GM23338 (cell line): ENCODE measurements around the gene TM7SF2. TPM values are rescaled to one million over a fixed set of nuclear protein-coding genes. Genes with fewer than 3 reads are reported as not detected.

Experiments
- ATAC-seq: fragments of 200-7000 bp; cut with Tn5 transposase; 3 replicates; pipeline ENCODE4 v1.9.1; 2020
- DNase-seq: peaks from one replicate; pipeline ENCODE4 v3.0.0-alpha.2; 2015; ENCODE audit warnings: low spot score
- H2AFZ ChIP-seq: fragments of 200-600 bp; sonication (generic); 2 replicates; pipeline ENCODE4 v1.8.0; 2016; ENCODE audit warnings: antibody characterized with exemption, mild to moderate bottlenecking, moderate library complexity
- H3F3A ChIP-seq: fragments of 200-600 bp; sonication (generic); replicated peaks from 2 replicates; pipeline ENCODE4 v1.8.0; 2017; ENCODE audit warnings: antibody characterized with exemption, mixed run types, low read depth
- H3K27ac ChIP-seq: fragments of 200-600 bp; sonication (generic); 2 replicates; pipeline ENCODE4 v1.6.1; 2016; ENCODE audit warnings: low read depth
- H3K27me3 ChIP-seq: fragments of 200-600 bp; sonication (generic); 2 replicates; pipeline ENCODE4 v1.8.0; 2016; ENCODE audit warnings: mild to moderate bottlenecking, mixed run types, moderate library complexity; ENCODE audit not compliant: insufficient read depth
- H3K36me3 ChIP-seq: fragments of 200-600 bp; sonication (generic); 2 replicates; pipeline ENCODE4 v1.8.0; 2016; ENCODE audit warnings: mild to moderate bottlenecking; ENCODE audit not compliant: insufficient read depth
- H3K4me1 ChIP-seq: fragments of 200-600 bp; sonication (generic); 2 replicates; pipeline ENCODE4 v1.8.0; 2016; ENCODE audit warnings: mild to moderate bottlenecking, moderate library complexity; ENCODE audit not compliant: insufficient read depth
- H3K4me2 ChIP-seq: fragments of 200-600 bp; sonication (generic); 2 replicates; pipeline ENCODE4 v1.7.1; 2017; ENCODE audit warnings: mixed run types
- H3K4me3 ChIP-seq: fragments of 200-600 bp; sonication (generic); 2 replicates; pipeline ENCODE4 v1.6.1; 2016; ENCODE audit warnings: mixed run types
- H3K79me2 ChIP-seq: fragments of 200-600 bp; sonication (generic); replicated peaks from 2 replicates; pipeline ENCODE4 v1.8.0; 2017; ENCODE audit warnings: mild to moderate bottlenecking; ENCODE audit not compliant: insufficient read depth
- H3K9me2 ChIP-seq: fragments of 200-600 bp; sonication (generic); 2 replicates; pipeline ENCODE4 v1.8.0; 2017; ENCODE audit not compliant: insufficient read depth
- H4K20me1 ChIP-seq: fragments of 200-600 bp; sonication (generic); replicated peaks from 2 replicates; pipeline ENCODE4 v1.8.0; 2017; ENCODE audit warnings: mild to moderate bottlenecking; ENCODE audit not compliant: insufficient read depth
- H3K27ac Mint-ChIP-seq: 2 replicates; pipeline ENCODE4 v1.8.0; 2020; ENCODE audit warnings: inconsistent platforms, mild to moderate bottlenecking, moderate library complexity, mixed read lengths
- H3K27me3 Mint-ChIP-seq: 3 replicates; pipeline ENCODE4 v1.8.0; 2022; ENCODE audit warnings: low read depth, mild to moderate bottlenecking, moderate library complexity, mixed read lengths, inconsistent platforms; ENCODE audit not compliant: insufficient read depth, poor library complexity
- H3K36me3 Mint-ChIP-seq: 3 replicates; pipeline ENCODE4 v1.8.0; 2021; ENCODE audit warnings: low read depth, mild to moderate bottlenecking, inconsistent platforms, moderate library complexity, mixed read lengths
- H3K4me1 Mint-ChIP-seq: 3 replicates; pipeline ENCODE4 v1.8.0; 2020; ENCODE audit warnings: mild to moderate bottlenecking, inconsistent platforms, mixed read lengths
- H3K4me3 Mint-ChIP-seq: 3 replicates; pipeline ENCODE4 v1.8.0; 2021; ENCODE audit warnings: moderate library complexity, mild to moderate bottlenecking, inconsistent platforms, mixed read lengths
- H3K9me3 Mint-ChIP-seq: 3 replicates; pipeline ENCODE4 v1.8.0; 2020; ENCODE audit warnings: moderate library complexity, mild to moderate bottlenecking, inconsistent platforms, mixed read lengths
- CREB1 ChIP-seq: fragments of 250-450 bp; sonication (Bioruptor Pico); IDR thresholded peaks from 2 replicates; pipeline ENCODE4 v1.5.0; 2020; ENCODE audit warnings: low read depth, mild to moderate bottlenecking, moderate library complexity
- CTCF ChIP-seq, 2 experiments: fragments of 200-600 bp in 1 of 2; sonication (generic) in 1 of 2; conservative IDR thresholded peaks; 2 replicates each; pipeline versions ENCODE4 v1.5.1 to v1.6.1; 2016 to 2017; ENCODE audit warnings: antibody characterized with exemption in 2 of 2, low read depth in 2 of 2, mild to moderate bottlenecking in 2 of 2, moderate library complexity in 1 of 2
- EZH2 ChIP-seq: fragments of 200-600 bp; sonication (generic); IDR thresholded peaks from one replicate; pipeline ENCODE4 v1.8.0; 2017; ENCODE audit warnings: antibody characterized with exemption, mild to moderate bottlenecking, low read depth; ENCODE audit not compliant: unreplicated experiment
- EZH2phosphoT487 ChIP-seq: fragments of 200-600 bp; sonication (generic); IDR thresholded peaks from one replicate; pipeline ENCODE4 v1.8.1; 2018; ENCODE audit warnings: antibody characterized with exemption; ENCODE audit not compliant: unreplicated experiment
- JUNB ChIP-seq: IDR thresholded peaks from one replicate; pipeline ENCODE4 v1.6.1; 2016; ENCODE audit warnings: antibody characterized with exemption; ENCODE audit not compliant: unreplicated experiment
- NANOG ChIP-seq: IDR thresholded peaks from 2 replicates; pipeline ENCODE4 v1.6.1; 2016; ENCODE audit warnings: antibody characterized with exemption, borderline replicate concordance
- POLR2AphosphoS5 ChIP-seq: IDR thresholded peaks from 2 replicates; pipeline ENCODE4 v1.6.1; 2016; ENCODE audit warnings: antibody characterized with exemption, low read depth
- ZNF114 ChIP-seq: fragments of 250-450 bp; sonication (Bioruptor Pico); IDR thresholded peaks from 2 replicates; pipeline ENCODE4 v1.5.0; 2020; ENCODE audit warnings: mild to moderate bottlenecking, moderate library complexity
- ZNF462 ChIP-seq: fragments of 250-450 bp; sonication (Bioruptor Pico); IDR thresholded peaks from 2 replicates; pipeline ENCODE4 v1.5.0; 2020; ENCODE audit warnings: mild to moderate bottlenecking, moderate library complexity
- polyA plus RNA-seq: library from polyadenylated mRNA; unstranded; fragments of >200 nt; fragmentation: Nextera tagmentation; extraction: Ambion mirVana; gene quantifications from 2 replicates; pipeline ENCODE4 v1.2.1, GENCODE V29; 2016
- total RNA-seq: library from RNA; depleted of rRNA; stranded (reverse); fragments of >200 nt; shearing (Covaris generic); gene quantifications from 2 replicates; pipeline ENCODE4 v1.2.3, GENCODE V29; 2014
- TF ChIP-seq, protein P1 (sequence below): IDR thresholded peaks from one replicate; pipeline ENCODE4 v1.6.1; 2018; ENCODE audit warnings: antibody characterized with exemption; ENCODE audit not compliant: unreplicated experiment
- TF ChIP-seq, protein P2 (sequence below): IDR thresholded peaks from 2 replicates; pipeline ENCODE4 v1.6.1; 2016; ENCODE audit warnings: antibody characterized with exemption

The TM7SF2 gene
- total and polyA plus RNA-seq, 2 experiments from 2014 or later: 43.5 to 82.3 TPM

DNA sequence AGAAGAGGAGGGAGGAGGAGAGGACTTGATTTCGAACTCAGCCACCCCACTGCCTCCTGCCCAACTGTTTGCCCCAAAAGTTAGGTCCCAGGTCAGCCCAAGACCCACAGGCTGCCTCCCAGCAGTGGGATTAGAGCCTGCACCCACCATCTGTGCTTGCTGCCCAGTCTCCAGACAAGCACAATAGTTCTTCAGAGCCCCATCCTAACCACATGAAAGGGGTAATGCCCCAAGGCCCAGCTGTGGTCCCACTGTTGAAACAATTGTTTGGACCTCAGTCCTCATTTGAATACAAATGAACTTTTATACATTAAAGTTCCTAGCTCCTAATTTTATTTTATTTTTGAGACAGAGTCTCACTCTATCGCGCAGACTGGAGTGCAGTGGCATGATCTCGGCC is 21.0 kb upstream of the TM7SF2 start:
- ATAC-seq: no peak
- H3K27ac Mint-ChIP-seq: no peak overlapping the region
- TF ChIP-seq, protein P1, sequence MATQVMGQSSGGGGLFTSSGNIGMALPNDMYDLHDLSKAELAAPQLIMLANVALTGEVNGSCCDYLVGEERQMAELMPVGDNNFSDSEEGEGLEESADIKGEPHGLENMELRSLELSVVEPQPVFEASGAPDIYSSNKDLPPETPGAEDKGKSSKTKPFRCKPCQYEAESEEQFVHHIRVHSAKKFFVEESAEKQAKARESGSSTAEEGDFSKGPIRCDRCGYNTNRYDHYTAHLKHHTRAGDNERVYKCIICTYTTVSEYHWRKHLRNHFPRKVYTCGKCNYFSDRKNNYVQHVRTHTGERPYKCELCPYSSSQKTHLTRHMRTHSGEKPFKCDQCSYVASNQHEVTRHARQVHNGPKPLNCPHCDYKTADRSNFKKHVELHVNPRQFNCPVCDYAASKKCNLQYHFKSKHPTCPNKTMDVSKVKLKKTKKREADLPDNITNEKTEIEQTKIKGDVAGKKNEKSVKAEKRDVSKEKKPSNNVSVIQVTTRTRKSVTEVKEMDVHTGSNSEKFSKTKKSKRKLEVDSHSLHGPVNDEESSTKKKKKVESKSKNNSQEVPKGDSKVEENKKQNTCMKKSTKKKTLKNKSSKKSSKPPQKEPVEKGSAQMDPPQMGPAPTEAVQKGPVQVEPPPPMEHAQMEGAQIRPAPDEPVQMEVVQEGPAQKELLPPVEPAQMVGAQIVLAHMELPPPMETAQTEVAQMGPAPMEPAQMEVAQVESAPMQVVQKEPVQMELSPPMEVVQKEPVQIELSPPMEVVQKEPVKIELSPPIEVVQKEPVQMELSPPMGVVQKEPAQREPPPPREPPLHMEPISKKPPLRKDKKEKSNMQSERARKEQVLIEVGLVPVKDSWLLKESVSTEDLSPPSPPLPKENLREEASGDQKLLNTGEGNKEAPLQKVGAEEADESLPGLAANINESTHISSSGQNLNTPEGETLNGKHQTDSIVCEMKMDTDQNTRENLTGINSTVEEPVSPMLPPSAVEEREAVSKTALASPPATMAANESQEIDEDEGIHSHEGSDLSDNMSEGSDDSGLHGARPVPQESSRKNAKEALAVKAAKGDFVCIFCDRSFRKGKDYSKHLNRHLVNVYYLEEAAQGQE: no peak
- TF ChIP-seq JUNB: no peak
- TF ChIP-seq ZNF462 (CRISPR knock-in tag): no peak
- no peak for TF ChIP-seq ZNF114 (CRISPR knock-in tag)
- no peak for TF ChIP-seq EZH2
- TF ChIP-seq POLR2AphosphoS5: no peak
- TF ChIP-seq NANOG: no peak
- TF ChIP-seq EZH2phosphoT487: no peak
- TF ChIP-seq CTCF (conservative IDR thresholded peaks at IDR 0.05; ENCODE audit: low read depth in 2 of 2): no peak
- TF ChIP-seq, protein P2, sequence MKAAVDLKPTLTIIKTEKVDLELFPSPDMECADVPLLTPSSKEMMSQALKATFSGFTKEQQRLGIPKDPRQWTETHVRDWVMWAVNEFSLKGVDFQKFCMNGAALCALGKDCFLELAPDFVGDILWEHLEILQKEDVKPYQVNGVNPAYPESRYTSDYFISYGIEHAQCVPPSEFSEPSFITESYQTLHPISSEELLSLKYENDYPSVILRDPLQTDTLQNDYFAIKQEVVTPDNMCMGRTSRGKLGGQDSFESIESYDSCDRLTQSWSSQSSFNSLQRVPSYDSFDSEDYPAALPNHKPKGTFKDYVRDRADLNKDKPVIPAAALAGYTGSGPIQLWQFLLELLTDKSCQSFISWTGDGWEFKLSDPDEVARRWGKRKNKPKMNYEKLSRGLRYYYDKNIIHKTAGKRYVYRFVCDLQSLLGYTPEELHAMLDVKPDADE: no peak
- no peak for TF ChIP-seq CREB1 (CRISPR knock-in tag)

More for the DNA sequence above, 21.0 kb upstream of the TM7SF2 start:
- Histone ChIP-seq H3K4me1 (no peaks in the 10 kb centered on the region), H4K20me1 (no peaks in the 10 kb centered on the region), H3K4me2 (no peak overlapping the region), H3K27ac (no peak overlapping the region), H3K79me2 (no peaks in the 10 kb centered on the region), H3K4me3 (no peak overlapping the region), H3F3A (no peaks in the 10 kb centered on the region), H3K9me2 (no peaks in the 10 kb centered on the region), H2AFZ (no peak overlapping the region), H3K27me3 (no peaks in the 10 kb centered on the region), H3K36me3 (no peaks in the 10 kb centered on the region)
- H3K36me3 Mint-ChIP-seq: peaks cover 4% of the 10 kb centered on the region; the same call in 2 of the 3 replicates
- DNase-seq: no peak
- H3K4me1 Mint-ChIP-seq: no peaks in the 10 kb centered on the region
- H3K9me3 Mint-ChIP-seq: no peaks in the 10 kb centered on the region
- H3K4me3 Mint-ChIP-seq: no peak overlapping the region
- H3K27me3 Mint-ChIP-seq: peaks cover 4% of the 10 kb centered on the region
